WTC11 (cell line): ENCODE results near the gene ARHGAP25. TPM values are rescaled to one million over a fixed set of nuclear protein-coding genes. Genes with fewer than 3 reads are reported as not detected.

ENCODE experiments used
- ATAC-seq: fragments of 200-7000 bp; cut with Tn5 transposase; 2 replicates; pipeline ENCODE4 v1.10.0; 2021; ENCODE audit warnings: mild to moderate bottlenecking, moderate library complexity
- CTCF ChIA-PET: fragments of 300-600 bp; sonication (Branson Sonifier 250); formaldehyde crosslinking; loops from one replicate; lab custom pipeline; 2021; ENCODE audit warnings: antibody characterized with exemption; lab: Charles Lee
- POLR2A ChIA-PET: fragments of 350-600 bp; sonication (Branson Sonifier 250); formaldehyde crosslinking; loops from one replicate; lab custom pipeline; 2021; ENCODE audit warnings: antibody characterized with exemption; lab: Charles Lee
- DNase-seq: peaks from one replicate; pipeline ENCODE4 v3.0.0; 2021; ENCODE audit warnings: low spot score
- H3K27ac Mint-ChIP-seq: 2 replicates; pipeline ENCODE4 v1.8.0; 2021; ENCODE audit warnings: mixed read lengths
- H3K27me3 Mint-ChIP-seq: 2 replicates; pipeline ENCODE4 v1.8.0; 2021; ENCODE audit warnings: low read depth, mild to moderate bottlenecking, moderate library complexity, mixed read lengths
- H3K36me3 Mint-ChIP-seq: 2 replicates; pipeline ENCODE4 v1.8.0; 2021; ENCODE audit warnings: mixed read lengths
- H3K4me1 Mint-ChIP-seq: 2 replicates; pipeline ENCODE4 v1.8.0; 2022; ENCODE audit warnings: mixed read lengths
- H3K4me3 Mint-ChIP-seq: 2 replicates; pipeline ENCODE4 v1.8.0; 2021; ENCODE audit warnings: mild to moderate bottlenecking, moderate library complexity, mixed read lengths
- H3K9me3 Mint-ChIP-seq: 2 replicates; pipeline ENCODE4 v1.8.0; 2021; ENCODE audit warnings: mixed read lengths
- ATF3 ChIP-seq: sonication (generic); formaldehyde crosslinking; conservative IDR thresholded peaks from 2 replicates; pipeline ENCODE4 v1.8.1; 2022; ENCODE audit warnings: mild to moderate bottlenecking, missing genetic modification reagents
- ELF4 ChIP-seq: sonication (generic); formaldehyde crosslinking; IDR thresholded peaks from 2 replicates; pipeline ENCODE4 v1.8.1; 2022; ENCODE audit warnings: low read depth, mild to moderate bottlenecking, moderate library complexity, missing genetic modification reagents
- EMX1 ChIP-seq: fragments of 250-450 bp; sonication (Bioruptor Pico); IDR thresholded peaks from 2 replicates; pipeline ENCODE4 v1.8.0; 2021; ENCODE audit warnings: mild to moderate bottlenecking
- JUN ChIP-seq: sonication (generic); formaldehyde crosslinking; IDR thresholded peaks from 2 replicates; pipeline ENCODE4 v1.8.0; 2023; ENCODE audit warnings: mild to moderate bottlenecking, missing genetic modification reagents
- MAX ChIP-seq: sonication (generic); formaldehyde crosslinking; IDR thresholded peaks from 2 replicates; pipeline ENCODE4 v1.8.0; 2022; ENCODE audit warnings: mild to moderate bottlenecking, missing genetic modification reagents
- NR3C1 ChIP-seq: sonication (generic); formaldehyde crosslinking; conservative IDR thresholded peaks from 2 replicates; pipeline ENCODE4 v1.8.1; 2023; ENCODE audit warnings: low read depth, mild to moderate bottlenecking, missing genetic modification reagents
- PRDM15 ChIP-seq: sonication (generic); formaldehyde crosslinking; IDR thresholded peaks from 2 replicates; pipeline ENCODE4 v1.8.0; 2022; ENCODE audit warnings: missing genetic modification reagents
- PRRX2 ChIP-seq: fragments of 250-450 bp; sonication (Bioruptor Pico); IDR thresholded peaks from 2 replicates; pipeline ENCODE4 v1.8.0; 2021; ENCODE audit warnings: mild to moderate bottlenecking
- SP1 ChIP-seq: sonication (generic); formaldehyde crosslinking; conservative IDR thresholded peaks from 2 replicates; pipeline ENCODE4 v1.8.1; 2022; ENCODE audit warnings: missing genetic modification reagents
- STAT6 ChIP-seq: sonication (generic); formaldehyde crosslinking; conservative IDR thresholded peaks from 2 replicates; pipeline ENCODE4 v1.8.1; 2023; ENCODE audit warnings: mild to moderate bottlenecking, low read depth, missing genetic modification reagents, moderate library complexity
- ZNF121 ChIP-seq: sonication (generic); formaldehyde crosslinking; IDR thresholded peaks from 2 replicates; pipeline ENCODE4 v1.8.0; 2023; ENCODE audit warnings: missing genetic modification reagents
- ZNF281 ChIP-seq: sonication (generic); formaldehyde crosslinking; IDR thresholded peaks from 2 replicates; pipeline ENCODE4 v1.8.0; 2023; ENCODE audit warnings: mild to moderate bottlenecking, missing genetic modification reagents
- ZNF671 ChIP-seq: fragments of 250-450 bp; sonication (Bioruptor Pico); IDR thresholded peaks from 2 replicates; pipeline ENCODE4 v1.8.0; 2021; ENCODE audit warnings: mild to moderate bottlenecking
- total RNA-seq: library from RNA; stranded (reverse); gene quantifications from 3 replicates; pipeline ENCODE4 v1.2.3, GENCODE V29; 2021
- TF ChIP-seq, protein P1 (sequence below): sonication (generic); formaldehyde crosslinking; IDR thresholded peaks from 2 replicates; pipeline ENCODE4 v1.8.0; 2022; ENCODE audit warnings: mild to moderate bottlenecking, missing genetic modification reagents
- TF ChIP-seq, protein P2 (sequence below): fragments of 250-450 bp; sonication (Bioruptor Pico); IDR thresholded peaks from 2 replicates; pipeline ENCODE4 v1.9.0; 2021; ENCODE audit warnings: mild to moderate bottlenecking

The ARHGAP25 gene
- total RNA-seq, 1 experiment from 2014 or later, result 2.9 TPM

DNA sequence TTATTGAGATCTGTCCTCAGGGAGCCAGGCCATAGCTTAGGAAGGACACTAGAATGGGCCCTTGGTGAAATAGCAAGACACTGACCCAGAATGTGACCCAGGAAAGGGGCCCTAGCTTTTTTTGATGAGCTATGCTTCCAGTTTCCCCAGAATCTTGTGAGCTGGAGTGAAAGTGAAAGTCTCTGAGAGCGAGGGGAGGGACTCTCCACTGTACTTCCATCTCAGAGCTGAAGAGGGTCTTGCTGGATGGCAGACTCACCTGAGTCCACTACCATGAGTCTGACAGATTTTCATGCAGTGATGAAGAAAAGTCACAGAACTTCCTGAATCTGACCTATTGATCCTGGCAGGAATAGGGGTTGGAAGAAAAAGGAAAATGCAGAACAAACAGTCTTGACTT lies 3.1 kb downstream of the ARHGAP25 start:
- TF ChIP-seq ELF4 (no peak), ZNF121 (CRISPR knock-in tag) (no peak), JUN (no peak), EMX1 (CRISPR knock-in tag) (no peak), PRDM15 (CRISPR knock-in tag) (no peak), ZNF281 (CRISPR knock-in tag) (no peak), ATF3 (CRISPR knock-in tag) (no peak)
- TF ChIP-seq, protein P1, sequence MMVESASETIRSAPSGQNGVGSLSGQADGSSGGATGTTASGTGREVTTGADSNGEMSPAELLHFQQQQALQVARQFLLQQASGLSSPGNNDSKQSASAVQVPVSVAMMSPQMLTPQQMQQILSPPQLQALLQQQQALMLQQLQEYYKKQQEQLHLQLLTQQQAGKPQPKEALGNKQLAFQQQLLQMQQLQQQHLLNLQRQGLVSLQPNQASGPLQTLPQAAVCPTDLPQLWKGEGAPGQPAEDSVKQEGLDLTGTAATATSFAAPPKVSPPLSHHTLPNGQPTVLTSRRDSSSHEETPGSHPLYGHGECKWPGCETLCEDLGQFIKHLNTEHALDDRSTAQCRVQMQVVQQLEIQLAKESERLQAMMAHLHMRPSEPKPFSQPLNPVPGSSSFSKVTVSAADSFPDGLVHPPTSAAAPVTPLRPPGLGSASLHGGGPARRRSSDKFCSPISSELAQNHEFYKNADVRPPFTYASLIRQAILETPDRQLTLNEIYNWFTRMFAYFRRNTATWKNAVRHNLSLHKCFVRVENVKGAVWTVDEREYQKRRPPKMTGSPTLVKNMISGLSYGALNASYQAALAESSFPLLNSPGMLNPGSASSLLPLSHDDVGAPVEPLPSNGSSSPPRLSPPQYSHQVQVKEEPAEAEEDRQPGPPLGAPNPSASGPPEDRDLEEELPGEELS, result no peak
- TF ChIP-seq, protein P2, sequence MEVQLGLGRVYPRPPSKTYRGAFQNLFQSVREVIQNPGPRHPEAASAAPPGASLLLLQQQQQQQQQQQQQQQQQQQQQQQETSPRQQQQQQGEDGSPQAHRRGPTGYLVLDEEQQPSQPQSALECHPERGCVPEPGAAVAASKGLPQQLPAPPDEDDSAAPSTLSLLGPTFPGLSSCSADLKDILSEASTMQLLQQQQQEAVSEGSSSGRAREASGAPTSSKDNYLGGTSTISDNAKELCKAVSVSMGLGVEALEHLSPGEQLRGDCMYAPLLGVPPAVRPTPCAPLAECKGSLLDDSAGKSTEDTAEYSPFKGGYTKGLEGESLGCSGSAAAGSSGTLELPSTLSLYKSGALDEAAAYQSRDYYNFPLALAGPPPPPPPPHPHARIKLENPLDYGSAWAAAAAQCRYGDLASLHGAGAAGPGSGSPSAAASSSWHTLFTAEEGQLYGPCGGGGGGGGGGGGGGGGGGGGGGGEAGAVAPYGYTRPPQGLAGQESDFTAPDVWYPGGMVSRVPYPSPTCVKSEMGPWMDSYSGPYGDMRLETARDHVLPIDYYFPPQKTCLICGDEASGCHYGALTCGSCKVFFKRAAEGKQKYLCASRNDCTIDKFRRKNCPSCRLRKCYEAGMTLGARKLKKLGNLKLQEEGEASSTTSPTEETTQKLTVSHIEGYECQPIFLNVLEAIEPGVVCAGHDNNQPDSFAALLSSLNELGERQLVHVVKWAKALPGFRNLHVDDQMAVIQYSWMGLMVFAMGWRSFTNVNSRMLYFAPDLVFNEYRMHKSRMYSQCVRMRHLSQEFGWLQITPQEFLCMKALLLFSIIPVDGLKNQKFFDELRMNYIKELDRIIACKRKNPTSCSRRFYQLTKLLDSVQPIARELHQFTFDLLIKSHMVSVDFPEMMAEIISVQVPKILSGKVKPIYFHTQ (CRISPR knock-in tag), result no peak
- H3K4me1 Mint-ChIP-seq, result peaks cover 8% of the 10 kb centered on the region
- no peak overlapping the region for H3K27ac Mint-ChIP-seq
- CTCF ChIA-PET, result interaction anchor here (1.0 to 2.2 kb wide), 3 partner anchors 14 to 275 kb away, joined by 3 to 12 read pairs (median 8); no protein-coding TSS in a partner anchor
- DNase-seq (no peak), ATAC-seq (no peak)
- no peak overlapping the region for H3K4me3 Mint-ChIP-seq
- H3K9me3 Mint-ChIP-seq, result no peaks in the 10 kb centered on the region
- POLR2A ChIA-PET, result no interaction called here
- H3K36me3 Mint-ChIP-seq, result no peaks in the 10 kb centered on the region
- H3K27me3 Mint-ChIP-seq, result no peaks in the 10 kb centered on the region

DNA sequence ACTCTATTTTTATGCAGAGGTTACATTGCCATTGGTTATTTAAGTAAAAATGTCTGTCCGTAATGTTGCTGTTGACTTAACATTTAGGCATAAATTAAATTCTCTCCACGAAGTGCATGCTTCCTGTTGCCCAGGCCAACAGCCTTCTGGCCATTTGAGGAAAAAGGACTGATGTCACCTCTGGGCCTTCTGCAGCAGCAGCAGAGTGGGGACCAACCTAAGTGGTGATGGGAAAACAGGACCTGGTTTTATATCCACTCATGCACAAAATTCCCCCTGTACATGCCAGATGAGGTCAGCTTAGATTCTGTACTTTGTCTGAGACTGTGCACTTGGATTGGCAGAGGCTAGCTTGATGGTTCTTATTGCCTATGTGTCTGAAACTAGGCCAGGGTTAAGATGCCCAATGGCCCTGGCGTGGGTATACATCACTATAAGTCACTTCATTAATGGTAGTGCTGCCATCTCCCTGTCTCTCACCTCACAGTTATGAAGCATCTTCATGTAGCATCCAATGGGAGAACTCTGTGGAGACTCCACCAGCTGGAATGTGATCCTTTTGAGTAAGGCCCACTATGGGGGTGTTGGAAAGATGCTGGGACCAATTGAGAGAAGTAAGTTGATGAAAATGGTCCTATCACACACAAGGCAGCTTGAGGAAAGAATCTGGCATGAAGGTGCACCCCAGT lies 4.4 kb downstream of the ARHGAP25 start:
- no peaks in the 10 kb centered on the region for H3K27me3 Mint-ChIP-seq
- POLR2A ChIA-PET, result no interaction called here
- no peak overlapping the region for H3K4me3 Mint-ChIP-seq
- H3K4me1 Mint-ChIP-seq, result peaks cover 21% of the 10 kb centered on the region
- H3K27ac Mint-ChIP-seq, result no peak overlapping the region
- ATAC-seq (no peak), DNase-seq (no peak)
- CTCF ChIA-PET, result interaction anchor here (1.3 to 2.2 kb wide), 2 partner anchors 13 kb away, joined by 3 to 12 read pairs; no protein-coding TSS in a partner anchor
- no peaks in the 10 kb centered on the region for H3K36me3 Mint-ChIP-seq
- no peaks in the 10 kb centered on the region for H3K9me3 Mint-ChIP-seq
- TF ChIP-seq PRDM15 (CRISPR knock-in tag), result no peak
- no peak for TF ChIP-seq SP1
- no peak for TF ChIP-seq STAT6
- TF ChIP-seq ZNF671 (CRISPR knock-in tag), result no peak
- TF ChIP-seq NR3C1, result no peak
- no peak for TF ChIP-seq MAX
- TF ChIP-seq PRRX2 (CRISPR knock-in tag), result no peak
